Stimulated activated CD8-positive, alpha-beta memory T cell treated with anti-CD3 and anti-CD28 coated beads, Interleukin-4, amount 100 ng/mL, for 1 hour (primary cell): ENCODE data around the gene CCL18.
A peak's percentile ranks its signal among the peaks of the same experiment; 100 is the strongest.
"Not testable (repeated sequence)": the region's sequence is repeated elsewhere in the genome, so short reads cannot be mapped to it uniquely, and the experiment has no call there.

Source experiments
- DNase-seq, 2 donors: peaks; one replicate each; pipeline ENCODE4 v3.0.0-alpha.2; 2020; ENCODE audit warnings: low read depth in 2 of 2, low spot score in 1 of 2

Gene CCL18, protein sequence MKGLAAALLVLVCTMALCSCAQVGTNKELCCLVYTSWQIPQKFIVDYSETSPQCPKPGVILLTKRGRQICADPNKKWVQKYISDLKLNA

DNA sequence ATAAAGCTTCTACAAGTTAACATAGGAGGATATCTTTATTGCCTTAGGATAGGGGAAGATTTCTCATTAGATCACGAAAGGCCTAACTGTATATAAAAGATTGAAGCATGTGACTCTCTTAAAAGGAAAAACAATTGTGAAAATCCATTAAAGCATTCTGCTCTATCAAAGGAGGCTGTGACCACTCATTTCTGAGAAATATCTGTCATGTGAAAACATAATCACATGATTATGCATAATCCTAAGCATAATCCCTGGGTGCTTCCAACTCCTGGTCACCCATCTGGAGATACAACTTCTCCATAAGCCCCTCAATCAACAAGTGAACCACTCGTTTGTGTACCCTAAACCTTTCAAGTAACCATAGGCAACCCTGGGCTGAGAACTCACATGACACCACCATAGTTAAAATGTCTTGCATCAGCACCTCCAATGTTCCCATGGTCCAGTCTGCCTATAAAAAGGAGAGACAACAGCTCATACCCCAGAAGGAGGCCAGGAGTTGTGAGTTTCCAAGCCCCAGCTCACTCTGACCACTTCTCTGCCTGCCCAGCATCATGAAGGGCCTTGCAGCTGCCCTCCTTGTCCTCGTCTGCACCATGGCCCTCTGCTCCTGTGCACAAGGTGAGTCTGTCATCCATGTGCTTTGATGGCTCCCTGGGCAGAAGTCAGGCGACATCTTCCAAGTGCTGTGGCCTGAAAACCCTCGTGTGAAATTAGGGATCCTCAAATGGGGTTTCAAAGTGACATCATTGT, at the start of gene CCL18:
Gene CCL18 (plus strand): TSS at position 487 of the 756 bp plus-strand sequence. CDS start 71 bp downstream, at position 558.
- no peak for DNase-seq

DNA sequence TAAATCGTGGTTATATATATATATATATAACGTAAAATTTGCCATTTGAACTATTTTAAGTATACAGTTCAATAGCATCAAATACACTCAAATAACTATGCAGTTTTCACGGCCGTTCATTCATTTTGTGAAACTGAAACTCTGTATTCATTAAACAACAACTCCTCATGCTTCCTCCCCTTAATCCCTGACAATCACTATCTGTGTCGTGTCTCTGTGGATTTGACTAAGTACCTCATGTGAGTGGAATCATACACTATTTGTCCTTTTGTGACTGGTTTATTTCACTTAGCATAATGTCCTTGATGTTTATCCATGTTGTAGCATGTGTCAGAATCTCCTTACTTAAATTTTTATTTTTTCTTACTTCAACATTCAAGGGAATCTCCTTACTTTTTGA, 49.1 kb upstream of the CCL18 start:
- no peak for DNase-seq

DNA sequence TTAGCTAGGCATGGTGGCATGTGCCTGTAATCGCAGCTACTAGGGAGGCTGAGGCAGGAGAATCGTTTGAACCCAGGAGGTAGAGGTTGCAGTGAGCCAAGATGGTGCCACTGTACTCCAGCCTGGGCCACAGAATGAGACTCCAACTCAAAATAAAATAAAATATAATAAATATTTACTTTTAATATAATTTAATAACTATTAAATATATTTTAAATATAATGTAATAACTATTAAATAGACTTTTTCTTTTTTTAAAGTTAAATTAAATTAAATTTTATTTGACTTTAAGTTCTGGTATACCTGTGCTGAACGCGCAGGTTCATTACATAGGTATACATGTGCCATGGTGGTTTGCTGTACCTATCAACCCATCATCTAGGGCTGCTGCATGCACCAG, 48.2 kb upstream of the CCL18 start:
- not testable (repeated sequence) for DNase-seq

DNA sequence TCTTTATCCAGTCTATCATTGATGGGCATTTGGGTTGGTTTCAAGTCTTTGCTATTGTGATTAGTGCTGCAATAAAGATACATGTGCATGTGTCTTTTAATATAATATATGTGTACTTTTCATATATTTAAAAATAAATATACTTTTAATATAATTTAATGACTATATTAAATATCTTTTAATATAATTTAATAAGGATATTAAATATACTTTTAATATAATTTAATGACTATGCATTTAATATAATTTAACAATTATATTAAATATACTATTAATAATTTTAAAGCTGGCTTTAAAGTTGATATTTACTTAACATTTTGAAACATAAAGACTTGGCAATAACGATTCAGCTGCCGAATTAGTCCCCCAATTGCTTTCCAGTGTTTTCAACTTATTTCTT, 47.5 kb upstream of the CCL18 start:
- no peak for DNase-seq

DNA sequence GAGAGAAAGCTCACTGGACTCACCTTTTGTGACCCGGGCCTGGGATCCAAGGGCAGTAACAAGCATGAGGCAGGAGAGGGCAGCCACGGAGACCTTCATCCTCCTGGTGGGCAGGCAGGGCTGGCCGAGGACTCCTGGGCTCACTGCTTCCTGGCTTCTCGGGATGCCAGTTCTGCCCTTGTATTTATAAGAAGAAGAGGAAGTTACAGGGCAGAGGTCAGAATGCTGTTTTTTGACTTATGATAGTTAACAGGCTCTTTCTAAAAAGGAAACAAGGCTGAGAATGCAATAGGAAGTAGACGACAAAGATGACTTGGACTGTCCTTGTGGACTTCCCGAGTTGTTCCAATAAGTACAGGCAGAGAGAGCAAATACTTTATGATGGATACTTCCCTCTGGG, 46.3 kb upstream of the CCL18 start, which contains the start of gene CCL23:
Gene CCL23 (minus strand): TSS at position 174 of the 400 bp plus-strand sequence. CDS start 75 bp downstream, at position 99.
- DNase-seq: no peak

DNA sequence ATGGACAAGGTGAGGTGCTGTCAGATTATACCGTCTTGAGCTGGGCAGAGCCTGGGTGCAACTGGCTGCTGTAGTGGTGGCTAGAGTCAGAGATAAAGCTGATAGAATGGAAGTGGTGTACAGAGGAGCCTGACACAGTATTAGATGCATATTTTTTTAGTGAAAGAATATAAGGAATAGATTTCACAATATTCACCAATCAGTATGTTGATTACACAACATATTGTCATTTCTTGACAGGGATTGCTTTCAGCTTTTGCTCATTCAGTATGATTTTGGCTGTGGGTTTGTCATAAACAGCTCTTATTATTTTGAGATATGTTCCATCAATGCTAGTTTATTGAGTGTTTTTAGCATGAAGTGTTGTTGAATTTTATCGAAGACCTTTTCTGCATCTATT, 44.6 kb upstream of the CCL18 start:
- DNase-seq: no peak

DNA sequence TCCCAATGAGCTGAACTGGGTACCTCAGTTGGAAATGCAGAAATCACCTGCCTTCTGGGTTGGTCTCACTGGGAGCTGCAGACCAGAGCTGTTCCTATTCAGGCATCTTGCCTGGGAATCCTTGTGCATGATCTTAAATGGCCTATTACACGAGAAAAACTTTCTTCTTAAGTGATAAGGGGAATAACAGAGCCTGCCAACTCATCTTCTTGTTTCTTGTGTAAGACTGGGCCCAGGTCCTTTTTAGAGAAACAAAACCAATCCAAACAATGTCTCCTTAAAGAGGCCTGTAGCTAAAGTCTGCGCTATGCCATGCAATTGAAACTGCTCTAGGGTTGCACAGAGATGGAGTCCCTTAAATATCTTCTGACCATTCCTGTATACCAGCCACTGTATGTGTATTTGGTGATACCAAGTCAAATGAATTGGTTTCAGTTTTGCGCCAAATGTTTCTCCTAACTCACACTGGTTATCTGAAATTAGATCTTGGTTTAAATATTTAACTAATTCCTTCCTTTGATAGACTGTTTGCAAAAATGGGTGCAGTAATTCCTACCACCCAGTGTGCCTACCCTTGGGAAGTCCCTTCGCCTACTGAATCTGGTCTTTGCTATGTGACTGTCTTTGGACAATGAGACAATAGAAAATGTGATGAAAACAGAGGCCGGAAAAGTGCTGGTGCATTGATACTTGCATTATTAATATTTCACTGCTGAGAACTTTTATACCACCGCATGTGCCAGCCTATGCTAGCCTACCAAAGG, 39.8 kb upstream of the CCL18 start:
- DNase-seq: no peak

DNA sequence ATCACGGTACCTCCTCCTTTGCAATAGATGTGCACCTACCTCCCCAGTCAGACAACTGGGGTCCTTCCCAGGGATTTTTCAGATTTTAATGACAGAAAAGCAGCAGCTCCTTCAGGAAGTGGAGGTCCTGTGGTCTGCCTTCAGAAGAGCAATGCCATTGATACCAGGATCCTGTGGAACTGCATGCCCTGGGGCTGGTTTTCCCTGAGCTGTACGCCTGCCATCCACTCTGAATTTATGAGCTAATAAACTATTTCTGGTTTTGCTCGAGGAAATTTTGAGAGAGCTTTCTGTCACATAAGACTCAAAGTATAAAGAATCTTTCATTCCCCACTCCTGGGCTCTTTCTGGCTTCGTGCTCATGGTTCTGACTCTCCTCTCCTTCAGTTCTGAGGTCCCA, 36.3 kb upstream of the CCL18 start:
- no peak for DNase-seq

DNA sequence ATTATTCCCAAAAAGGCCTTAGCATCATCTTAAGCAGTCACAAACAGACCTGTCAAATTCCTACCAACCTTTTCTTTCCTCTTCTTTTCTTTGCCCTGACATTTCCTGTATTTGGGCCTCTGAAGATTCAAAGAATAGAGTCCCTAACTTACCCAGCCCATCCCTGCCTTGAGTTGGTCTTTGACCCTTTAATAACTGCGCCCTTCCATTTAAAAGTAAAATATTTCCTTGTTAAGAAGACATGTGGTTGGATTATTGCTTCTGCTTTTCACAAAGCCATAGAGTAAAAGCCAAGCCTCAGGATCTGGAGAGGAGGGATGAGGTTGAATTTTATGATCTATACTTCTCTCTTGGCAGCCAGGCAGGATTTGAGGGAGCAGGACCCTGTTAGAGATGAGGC, 33.1 kb upstream of the CCL18 start:
- DNase-seq: no peak

DNA sequence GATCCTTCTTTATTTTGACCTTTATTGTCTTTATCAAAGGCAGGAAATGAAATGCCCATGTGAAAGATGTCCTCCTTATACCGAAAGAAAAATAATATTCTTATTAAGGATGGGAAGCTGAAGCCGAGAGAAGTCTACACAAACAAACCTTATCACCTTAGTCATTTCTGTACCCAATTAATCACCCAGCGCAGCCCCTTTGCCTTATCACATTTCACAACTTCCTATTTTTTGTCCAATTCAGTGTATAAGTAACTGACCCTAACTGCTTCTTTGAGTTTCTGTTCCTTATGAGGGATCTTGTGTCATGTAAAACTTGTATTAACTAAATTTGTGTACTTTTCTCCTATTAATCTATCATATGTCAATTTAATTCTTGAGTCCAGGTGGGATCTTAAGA, 29.9 kb upstream of the CCL18 start:
- DNase-seq: no peak

DNA sequence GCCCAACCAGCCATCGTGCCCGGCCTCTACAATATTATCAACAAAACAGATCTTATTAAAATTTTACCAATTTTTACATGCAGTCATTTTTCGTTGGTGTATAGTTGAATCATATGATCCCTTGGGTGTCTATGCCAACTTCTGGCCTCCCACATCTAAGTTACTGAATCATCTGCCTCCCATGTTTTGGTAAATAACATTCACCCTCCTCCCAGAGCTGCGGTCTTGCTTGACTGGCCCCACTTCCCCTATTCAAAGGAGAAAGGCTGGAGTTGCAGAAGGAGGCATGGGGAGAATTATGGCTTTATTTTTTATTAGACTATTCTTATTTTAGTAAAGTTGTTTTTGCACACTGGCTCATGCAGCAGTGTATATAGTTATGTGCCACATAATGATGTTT, 27.8 kb upstream of the CCL18 start:
- no peak for DNase-seq

DNA sequence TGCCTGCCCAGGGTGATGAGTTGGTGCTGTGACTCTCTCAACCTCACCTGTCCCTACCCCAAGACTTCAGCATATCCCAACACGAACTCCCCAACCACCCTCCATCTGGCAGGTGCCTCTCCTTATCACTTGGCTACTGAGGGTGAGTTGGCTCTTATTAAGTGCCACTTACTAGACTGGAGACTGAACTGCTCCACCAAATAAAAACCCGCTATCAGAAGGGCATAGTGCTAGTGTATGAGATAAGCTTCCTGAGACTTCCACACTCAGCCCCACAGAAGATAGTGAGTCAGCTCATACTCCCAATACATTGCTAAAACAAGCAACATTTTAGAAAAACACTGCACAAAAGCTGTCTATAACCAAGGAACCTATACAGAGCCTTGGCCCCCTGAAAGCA, 16.0 kb upstream of the CCL18 start:
- no peak for DNase-seq

DNA sequence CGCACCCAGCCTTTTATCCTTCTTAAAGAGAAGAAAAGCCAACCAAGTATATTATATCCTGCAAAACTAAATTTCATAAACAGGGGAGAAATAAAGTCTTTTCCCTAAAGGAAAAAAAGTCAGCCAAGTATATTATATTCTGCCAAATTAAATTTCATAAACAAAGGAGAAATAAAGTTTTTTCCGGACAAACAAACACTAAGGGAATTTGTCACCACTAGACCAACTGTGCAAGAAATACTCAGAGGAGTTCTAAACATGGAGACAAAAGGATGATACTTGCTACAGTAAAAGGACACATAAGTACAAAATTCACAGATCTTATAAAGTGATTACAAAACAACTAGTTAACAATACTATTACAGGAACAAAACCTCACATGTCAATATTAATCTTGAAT, 14.4 kb upstream of the CCL18 start:
- no peak for DNase-seq

DNA sequence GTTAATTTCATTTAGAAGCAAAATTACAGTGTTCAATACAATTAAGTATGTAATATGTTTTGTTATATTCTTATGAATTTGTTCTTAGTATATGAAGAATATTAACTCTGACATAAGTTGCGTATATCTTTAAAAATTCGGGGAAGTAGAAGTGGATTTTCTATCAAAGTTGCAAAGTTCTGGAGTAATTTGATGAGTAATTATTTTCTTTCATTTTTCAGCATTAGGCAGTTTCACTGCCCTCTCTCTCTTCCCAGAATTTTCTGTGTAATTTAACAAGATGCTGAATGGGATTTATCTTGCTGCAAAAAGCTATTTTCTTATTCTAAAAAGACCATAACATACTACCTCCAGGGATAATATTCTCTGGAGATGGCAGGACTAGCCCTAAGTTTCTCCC, 8.9 kb upstream of the CCL18 start:
- no peak for DNase-seq

DNA sequence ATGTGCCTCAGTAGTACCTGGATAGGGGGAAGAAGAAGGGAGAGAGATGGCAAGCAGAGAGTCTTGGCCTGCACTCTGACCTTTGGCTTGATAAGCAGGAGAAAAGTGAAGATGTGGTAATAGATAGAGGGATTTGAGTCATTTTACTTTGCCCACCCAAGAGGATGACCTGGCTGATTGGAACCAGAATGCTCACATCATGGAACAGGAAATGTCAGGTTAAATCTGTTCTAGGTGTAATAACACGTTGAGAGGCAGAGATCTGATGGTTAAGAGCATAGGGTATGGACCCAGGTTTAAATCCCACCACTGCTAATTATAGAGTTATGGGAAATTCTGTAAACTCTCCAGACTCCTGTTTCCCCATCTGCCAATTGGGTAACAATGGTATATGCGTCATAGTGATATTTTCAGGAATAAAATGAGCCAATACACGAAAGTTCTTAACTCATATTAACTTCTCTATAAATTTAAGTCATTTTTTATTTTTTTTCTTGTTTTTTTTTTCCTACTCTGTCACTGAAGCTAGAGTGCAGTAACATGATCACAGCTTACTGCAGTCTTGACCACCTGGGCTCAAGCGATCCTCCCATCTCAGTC, 8.1 kb upstream of the CCL18 start:
- DNase-seq: no peak

DNA sequence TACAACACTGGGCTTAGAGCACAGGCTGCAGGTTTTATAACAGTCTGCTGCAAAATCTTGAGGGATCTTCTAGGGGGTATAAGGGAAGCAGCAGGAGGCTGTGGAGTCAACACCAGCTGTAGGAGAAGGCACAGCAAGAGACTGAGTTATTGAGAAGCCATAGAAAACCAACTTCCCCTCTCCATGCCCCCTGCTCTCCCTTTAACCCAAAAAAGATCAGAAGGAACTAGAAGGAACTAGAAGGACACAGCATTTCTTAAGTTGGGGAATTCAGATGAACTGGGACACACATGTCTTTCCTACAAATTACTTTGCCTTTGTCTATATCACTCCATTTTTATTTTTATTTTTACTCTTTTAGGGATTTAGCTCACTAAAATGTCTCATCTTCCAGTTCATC, 6.2 kb upstream of the CCL18 start:
- no peak for DNase-seq

DNA sequence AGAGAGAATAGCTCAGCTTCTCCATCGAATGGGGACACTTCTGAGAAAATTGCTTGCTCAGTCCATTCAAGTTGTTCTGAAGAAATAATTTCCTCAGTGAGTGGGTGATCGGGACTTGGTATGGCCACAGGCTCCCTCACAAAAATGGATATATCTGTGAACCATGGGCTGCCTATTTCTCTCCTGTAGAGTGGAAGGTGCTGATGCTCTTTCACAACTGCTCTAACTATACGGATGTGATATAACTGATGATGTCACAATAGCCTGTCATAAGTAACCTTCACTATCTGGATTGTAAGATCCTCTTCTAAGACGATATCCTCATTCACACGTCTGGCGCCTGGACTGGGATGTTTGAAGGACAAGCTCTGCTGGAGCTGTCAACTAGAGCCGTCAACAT, 4.7 kb upstream of the CCL18 start:
- DNase-seq: no peak

DNA sequence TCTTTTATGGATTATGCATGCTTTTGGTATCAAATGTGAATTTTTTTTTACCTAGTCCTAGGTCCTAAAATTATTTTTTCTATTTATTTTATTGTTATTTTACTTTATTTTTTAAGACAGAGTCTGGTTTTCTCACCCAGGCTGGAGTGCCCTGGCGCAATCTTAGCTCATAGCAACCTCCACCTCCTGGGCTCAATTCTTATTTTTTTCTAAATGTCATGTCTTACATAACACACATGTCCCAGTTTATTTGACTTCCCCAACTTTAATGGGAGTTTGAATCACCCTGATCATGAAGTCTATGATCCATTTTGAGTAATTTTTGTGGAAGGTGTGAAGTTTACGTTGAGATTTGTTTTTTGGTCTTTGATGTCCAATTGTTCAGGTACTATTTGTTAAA, 3.3 kb upstream of the CCL18 start:
- no peak for DNase-seq

DNA sequence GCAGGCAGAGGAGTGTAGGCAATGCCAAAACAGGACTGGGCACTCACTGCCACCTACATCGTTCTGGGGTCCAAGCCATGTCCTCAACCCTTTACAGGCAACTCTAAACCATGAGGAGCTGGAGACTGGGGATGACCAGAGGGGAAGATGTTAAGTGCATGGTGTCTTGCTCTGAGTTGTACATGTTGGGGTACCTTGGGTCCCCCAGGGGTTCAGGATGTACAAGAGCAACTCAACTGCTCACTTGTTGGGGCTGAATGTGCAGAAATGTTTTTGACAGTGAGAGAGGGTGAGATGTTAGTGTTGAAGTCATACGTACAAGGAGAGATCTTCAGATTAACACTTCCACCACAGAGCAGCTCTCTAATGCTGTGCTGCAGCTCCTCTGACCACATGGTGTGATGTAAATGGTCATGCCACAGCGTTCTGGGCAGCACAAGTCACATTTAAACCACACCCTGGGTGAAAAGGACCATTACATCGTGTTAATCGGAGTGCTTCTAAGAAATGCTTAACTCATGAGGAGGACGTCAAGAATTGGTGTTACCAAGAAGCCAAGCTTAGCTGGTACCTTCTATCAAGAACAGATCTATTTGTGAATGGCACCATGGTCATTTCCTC, 2.4 kb downstream of the CCL18 start:
- peak in 1 of 2 donors; percentile 29 for DNase-seq

DNA sequence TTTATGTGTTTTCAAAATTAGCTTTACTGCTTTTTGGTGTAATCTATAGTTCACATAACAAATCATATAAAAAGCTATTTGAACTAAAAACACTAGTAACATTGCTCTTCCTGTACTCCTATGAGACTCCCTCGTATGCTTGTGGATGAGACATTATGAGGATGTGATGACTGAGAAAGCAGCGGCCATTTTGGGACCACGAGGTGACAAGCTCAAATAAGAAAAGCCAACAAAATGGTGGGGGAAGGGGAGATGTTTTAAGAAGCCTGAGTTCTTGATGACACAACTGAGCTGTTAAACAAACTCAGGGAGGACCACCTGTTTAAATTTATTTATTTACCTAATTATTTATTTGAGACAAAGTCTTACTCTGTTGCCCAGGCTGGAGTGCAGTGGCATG, 4.5 kb downstream of the CCL18 start:
- DNase-seq: no peak

DNA sequence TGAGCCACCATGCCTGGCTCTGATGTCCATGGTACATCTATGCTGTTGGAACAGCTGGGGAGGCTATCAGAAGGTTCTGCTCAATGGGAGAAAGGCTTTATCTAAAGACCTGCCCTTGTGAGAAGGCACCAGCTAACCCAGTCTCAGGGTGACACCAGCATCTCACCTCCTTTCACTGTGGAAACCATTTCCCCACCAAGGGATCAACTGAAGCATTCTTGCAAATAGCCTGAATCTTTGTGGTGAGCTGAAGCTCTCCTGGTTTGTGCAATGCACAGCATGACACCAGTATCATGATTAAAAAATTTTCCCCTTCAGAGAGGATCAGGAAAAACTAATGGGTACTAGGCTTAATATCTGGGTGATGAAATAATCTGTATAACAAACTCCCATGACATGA, 5.1 kb downstream of the CCL18 start:
- DNase-seq: no peak

DNA sequence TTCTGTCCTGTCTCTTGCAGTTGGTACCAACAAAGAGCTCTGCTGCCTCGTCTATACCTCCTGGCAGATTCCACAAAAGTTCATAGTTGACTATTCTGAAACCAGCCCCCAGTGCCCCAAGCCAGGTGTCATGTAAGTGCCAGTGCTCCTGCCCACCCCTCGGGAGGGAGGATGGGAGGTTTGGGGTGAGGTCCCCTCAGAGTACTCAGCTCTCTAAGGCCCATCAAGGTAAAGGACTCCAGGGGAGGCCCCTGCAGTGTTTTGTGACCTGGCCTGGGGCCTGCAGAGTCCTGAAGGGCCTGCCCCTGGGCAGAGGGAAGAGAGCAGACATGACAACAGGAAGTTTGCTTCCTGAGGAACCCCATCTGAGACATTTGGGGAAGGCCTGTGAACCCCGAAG, 6.4 kb downstream of the CCL18 start:
- DNase-seq: no peak
